HG02571 (cell line): ENCODE results near the gene EEF1B2.
"Not testable (repeated sequence)": the region's sequence is repeated elsewhere in the genome, so short reads cannot be mapped to it uniquely, and the experiment has no call there.

ENCODE experiments used
- ATAC-seq: cut with Tn5 transposase; IDR thresholded peaks from one replicate; pipeline ENCODE4 v1.9.1; 2021; ENCODE audit warnings: mild to moderate bottlenecking, moderate library complexity; ENCODE audit not compliant: unreplicated experiment

The EEF1B2 gene

DNA sequence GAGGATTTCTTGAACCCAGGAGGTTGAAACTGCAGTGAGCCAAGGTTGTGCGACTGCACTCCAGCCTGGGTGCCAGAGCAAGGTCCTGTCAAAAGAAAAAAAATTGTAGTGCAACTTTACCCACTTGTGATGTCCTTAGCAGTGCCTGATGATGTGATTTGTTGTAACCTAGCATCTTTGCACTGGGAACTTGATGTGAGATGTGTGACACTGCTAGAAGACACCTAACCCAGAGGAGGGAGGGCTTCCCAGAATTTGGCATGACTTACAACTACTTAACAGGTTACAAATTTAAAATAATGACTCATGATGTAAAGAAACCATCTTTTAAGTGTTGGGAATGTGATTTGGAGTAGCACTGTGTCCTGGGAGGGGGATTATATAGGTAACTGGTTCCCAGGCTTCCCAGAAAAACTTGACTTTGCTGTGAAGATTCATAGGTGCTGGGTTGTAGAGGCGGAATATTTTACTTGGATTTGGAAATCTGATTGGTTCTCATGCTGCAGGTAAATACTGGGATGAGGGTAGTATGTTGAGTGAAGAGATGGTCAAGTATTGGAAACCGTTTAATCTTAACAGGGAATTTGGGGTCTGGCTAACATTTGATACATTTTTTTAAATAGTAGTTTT is 3.7 kb downstream of the EEF1B2 start:
- no peak for ATAC-seq

DNA sequence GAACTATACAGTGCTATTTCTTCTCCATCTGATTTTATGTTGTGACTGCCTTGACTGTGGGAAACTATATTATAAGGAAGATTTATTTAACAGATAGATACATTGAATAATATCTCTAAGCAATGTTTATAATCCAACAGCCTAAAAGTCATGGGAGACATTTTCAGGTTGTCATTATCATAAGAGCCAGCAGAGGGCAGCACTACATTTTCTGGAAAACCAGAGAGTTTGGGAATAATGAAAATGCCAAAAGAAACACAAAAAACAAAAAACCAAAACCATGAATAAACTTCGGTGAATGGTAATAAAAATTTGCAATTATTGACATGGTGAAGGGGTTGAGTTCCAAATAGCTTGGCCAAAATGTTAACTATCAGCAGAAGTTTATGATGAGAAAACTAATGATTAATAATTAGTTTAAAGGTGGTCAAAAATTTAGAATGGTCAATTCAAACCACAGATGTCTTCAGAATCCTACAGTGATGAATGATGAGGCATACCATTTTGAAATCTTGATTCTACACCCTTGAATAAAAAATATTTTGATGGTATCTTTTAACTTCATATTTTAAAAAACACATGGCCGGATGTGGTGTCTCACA is 4.7 kb downstream of the EEF1B2 start:
- ATAC-seq, result no peak

DNA sequence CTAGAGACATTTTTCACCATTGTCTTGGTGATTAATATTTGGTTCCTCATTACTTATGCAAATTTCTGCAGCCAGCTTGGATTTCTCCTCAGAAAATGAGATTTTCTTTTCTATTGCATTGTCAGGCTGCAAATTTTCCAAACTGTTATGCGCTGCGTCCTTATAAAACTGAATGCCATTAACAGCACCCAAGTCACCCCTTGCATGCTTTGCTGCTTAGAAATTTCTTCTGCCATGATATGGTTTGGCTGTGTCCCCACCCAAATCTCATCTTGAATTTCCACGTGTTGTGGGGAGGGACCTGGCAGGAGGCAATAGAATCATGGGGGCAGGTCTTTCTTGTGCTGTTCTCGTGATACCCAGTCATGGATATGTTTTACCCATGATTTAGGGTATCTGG is 8.5 kb downstream of the EEF1B2 start:
- not testable (repeated sequence) for ATAC-seq

DNA sequence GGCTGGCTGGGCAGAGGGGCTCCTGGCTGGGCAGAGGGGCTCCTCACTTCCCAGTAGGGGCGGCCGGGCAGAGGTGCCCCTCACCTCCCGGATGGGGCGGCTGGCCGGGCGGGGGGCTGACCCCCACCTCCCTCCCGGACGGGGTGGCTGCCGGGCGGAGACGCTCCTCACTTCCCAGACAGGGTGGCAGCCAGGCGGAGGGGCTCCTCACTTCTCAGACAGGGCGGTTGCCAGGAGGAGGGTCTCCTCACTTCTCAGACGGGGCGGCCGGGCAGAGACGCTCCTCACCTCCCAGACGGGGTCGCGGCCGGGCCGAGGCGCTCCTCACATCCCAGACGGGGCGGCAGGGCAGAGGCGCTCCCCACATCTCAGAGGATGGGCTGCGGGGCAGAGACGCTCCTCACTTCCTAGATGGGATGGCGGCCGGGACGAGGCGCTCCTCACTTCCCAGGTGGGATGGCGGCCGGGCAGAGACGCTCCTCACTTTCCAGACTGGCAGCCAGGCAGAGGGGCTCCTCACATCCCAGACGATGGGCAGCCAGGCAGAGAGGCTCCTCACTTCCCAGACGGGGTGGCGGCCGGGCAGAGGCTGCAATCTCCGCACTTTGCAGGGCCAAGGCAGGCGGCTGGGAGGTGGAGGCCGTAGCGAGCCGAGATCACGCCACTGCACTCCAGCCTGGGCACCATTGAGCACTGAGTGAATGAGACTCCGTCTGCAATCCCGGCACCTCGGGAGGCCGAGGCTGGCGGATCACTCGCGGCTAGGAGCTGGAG is 12.1 kb downstream of the EEF1B2 start:
- not testable (repeated sequence) for ATAC-seq

DNA sequence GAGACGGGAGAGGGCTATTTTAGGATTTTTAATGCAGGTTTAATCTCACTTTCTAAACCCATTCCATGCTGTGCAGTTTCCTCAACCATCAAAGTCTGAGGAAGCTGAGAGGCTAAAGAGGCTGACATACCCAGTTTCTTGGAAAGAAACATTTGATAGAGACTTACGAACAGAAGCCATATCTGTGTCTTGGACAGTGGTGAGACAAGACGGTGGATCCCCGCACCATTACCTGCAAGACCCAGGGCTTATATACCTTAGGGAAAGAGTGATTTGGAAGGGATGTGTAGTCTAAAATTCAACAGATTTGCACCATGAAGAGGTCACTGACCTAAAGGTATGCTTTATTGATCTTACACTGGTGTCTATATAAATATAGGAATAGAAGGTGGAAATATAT is 13.5 kb downstream of the EEF1B2 start:
- no peak for ATAC-seq

DNA sequence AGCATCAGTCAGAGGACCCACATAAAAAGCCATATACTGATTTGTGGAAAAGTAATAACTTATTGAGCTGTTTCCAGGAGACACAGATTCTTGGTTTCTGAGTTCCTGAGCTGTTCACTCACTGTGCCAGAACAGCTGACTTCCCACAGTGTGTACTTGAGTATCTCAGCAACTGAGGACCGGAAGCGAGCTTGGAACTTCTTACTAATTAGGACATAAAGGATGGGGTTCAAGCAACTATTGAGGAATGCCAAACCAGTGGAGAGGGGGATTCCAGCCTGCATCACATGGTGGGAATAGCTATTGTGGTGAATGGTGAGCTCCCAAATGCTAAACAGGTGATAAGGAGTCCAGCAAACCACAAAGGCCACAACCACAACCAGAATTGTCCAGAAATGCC is 16.4 kb downstream of the EEF1B2 start:
- ATAC-seq, result no peak

DNA sequence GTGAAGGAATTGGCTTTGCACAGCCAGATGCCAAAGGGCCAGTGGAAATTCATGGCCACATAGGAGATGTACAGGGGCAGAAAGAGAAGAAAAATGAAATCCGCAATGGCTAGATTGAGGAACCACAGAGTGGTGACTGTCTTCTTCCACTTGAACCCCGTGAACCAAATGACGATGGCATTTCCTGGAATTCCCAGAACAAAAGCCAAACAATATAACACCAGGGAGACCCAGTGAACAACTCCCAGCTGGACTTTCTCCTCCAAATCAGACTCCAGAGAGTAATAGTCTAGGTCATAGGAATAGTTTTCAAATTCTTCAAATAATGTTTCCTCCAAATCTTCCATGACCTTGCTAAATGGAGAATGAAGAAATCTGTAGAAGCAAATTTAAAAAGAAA is 17.2 kb downstream of the EEF1B2 start:
- ATAC-seq, result no peak

DNA sequence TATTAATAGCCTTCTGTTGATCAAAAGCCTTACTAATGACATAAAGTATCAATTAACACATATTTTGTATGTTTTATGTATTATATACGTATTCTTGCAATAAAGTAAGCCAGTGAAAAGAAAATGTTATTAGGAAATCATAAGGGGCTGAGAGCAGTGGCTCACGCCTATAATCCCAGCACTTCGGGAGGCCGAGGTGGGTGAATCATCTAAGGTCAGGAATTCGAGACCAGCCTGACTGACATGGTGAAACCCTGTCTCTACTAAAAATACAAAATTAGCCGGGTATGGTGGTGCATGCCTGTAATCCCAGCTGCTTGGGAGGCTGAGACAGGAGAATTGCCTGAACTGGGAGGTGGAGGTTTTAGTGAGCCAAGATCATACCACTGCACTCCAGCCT is 21.8 kb downstream of the EEF1B2 start:
- ATAC-seq, result not testable (repeated sequence)

DNA sequence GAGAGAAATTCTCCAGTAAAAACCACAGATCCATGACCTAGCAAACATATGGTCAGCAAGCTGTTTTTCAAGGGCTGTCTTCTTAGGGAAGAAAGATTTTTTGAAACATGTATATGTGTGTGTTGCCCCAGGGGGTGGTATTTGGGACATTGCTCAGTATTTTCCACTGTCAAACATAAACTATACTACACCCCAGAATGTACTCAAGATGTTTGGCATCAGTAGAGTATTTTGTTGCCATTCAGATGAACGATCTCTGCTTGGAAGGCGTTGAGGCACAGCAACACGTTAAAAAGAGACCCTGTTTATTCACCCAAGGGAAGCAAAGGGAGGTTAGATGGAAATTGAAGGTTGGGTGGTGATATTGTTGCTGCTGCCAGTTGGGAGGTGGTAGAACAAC is 30.0 kb downstream of the EEF1B2 start:
- ATAC-seq, result no peak

DNA sequence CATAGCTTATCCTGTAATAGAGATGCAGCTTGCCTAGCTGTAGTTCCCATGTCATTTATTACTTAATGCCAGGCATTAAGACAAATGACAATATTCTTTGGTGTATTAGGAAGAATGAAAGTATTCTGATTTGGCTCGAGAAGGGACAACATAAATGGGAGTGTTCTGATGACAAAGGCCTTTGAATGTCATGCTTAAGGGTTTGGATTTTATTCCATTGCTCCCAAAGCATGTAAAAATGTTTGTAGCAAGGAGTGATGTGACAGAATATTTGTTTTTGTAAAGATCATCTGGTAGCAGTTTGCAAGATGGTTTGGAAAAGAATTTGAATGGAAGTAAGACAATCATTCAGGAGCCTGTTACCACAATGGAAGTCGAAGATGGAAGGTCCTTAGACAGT is 30.4 kb downstream of the EEF1B2 start:
- no peak for ATAC-seq

DNA sequence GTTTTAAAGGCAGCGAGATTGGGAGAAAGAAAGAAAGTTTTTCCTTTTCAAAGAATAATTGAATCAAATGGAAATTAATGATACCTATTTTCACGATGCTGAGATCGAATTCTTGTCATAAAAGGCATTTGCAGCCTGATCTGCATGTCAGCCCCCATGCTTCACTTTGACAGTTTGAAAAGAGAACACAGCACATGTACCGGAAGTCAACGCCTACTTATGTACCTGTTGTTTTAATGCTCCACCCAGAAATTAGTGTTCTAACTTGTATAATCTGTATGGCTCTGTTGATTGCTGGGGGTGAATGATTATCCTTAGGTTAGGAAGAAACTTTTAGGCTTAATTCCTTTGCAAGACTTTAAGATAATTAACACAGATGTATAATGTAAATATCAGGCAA is 31.0 kb downstream of the EEF1B2 start:
- ATAC-seq, result no peak

DNA sequence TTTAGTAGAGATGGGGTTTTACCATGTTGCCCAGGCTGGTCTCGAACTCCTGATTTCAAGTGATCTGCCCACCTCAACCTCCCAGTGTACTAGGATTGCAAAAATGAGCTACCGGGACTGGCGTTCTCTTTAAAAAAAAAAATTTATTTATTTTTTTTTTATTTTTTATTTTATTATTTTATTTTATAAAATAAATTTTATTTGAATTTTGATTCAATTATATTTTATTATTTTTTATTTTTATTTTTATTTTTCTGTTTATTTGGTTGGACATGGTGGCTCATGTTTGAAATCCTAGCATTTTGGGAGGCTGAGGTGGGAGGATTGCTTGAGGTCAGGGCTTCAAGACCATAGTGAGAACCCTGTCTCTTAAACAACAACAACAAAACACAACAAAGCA is 32.5 kb downstream of the EEF1B2 start:
- ATAC-seq, result no peak

DNA sequence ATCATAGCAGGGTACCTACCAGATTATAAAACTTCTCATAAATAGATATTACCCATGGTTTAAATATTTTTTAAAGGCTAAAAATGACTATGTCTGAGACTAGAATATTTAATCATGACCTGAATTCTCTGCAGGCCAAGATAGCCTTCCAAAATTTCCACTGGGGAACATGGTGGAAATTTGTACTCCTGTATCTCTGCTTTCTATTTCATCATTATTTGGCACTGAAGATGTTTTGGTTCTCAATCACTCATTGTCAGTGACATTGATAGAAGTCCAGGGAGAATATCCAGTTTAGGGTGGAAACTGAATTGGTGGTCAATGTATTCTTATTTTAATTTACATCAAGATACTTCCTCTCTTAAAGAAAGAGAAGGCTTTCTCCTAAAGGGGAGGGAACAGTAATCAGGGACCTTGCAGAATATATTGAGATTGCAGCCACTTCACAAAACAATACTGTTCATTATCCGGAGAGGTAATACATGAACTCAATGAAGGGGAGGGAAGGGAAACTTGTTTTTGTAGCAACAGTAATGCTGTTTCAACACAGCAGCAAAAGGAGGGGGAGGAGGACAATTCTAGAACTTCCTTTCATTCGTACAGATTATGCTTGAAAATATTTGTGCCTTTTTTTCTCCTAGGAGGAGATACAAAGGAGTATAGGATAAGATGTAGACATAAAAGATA is 34.1 kb downstream of the EEF1B2 start:
- no peak for ATAC-seq

DNA sequence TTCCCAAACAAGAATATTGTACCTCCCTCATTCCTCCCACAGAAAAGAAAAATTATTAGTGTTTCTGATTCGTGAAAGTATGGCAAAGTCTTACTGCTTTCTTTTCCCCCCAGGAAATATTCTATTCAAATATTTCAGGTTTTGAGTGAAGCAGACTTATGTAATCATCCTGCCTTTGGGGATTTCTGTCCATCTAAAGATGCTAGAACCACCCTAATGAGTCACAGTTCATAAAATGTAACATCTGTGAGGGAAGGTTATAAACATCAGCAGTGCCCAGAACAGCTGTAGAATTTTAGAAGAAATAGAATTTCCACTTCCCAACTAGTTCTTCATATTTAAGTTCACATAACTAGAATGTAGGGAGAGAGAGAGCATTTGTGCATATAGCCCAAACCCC is 39.0 kb downstream of the EEF1B2 start:
- no peak for ATAC-seq

DNA sequence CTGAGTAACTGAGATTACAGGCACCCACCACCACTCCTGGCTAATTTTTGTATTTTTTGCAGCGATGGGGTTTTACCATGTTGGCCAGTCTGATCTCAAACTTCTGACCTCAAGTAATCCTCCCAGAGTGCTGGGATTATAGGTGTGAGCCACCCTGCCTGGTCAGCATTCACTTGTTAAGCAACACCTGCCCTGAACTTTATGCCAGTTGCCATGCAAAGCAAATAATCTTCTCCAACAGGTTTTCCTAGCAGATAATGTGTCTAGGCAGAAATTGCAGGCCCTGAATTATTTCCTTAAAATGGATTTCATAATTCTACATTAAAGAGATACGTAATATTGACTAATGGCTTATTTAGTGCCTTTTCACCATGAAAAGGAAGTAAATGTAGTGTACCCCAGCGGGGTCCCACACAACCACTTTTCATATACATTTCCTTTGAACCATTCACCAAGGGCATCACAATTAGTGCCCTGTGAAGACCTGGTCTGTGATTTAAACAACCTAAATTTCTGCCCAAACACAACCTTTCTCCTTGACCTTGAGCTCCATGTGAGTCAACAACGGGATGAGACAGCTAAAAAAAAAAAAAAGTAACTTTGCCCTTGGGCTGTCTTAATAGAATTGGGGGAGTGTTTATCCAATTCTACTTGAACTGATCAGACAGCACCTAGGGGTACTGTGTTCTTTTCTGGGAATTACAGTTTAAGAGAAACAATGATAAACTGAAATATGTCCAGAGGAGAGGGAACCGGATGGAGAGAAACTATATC is 41.6 kb downstream of the EEF1B2 start:
- no peak for ATAC-seq

DNA sequence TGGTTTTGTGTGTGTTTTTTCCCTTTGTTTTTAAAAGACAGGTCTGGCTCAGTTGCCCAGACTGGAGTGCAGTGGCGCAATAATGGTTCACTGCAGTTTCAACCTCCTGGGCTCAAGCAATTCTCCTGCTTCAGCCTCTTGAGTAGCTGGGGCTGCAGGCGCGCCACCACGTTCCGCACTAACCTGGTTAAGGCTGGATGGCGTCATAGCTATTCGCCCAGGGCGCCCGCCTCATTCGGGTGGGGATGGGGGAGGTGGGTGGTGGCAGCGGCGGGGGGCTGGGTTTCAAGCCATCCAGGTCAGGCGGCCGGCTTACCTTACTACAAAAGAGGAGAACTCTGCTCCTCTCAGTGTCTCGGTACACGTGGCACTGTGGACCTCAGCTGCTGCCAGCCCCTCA is 42.8 kb downstream of the EEF1B2 start:
- ATAC-seq, result no peak

DNA sequence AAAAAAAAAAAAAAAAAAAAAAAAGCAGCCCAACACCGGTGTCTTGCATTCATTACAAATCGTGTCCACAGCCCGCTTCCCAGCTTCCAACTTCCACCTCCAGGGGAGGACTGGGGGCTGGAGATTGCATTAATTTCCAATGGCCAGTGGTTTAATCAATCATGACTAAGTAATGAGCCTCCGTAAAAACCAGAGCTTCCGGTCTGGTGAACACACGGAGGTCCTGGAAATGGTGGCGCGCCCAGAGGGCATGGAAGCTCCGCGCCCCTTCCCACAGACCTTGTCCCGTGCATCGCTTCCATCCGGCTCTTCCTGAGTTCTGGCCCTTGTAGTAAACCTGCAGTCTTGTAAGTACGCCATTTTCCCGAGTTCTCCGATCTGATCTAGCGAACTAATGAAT is 43.6 kb downstream of the EEF1B2 start:
- no peak for ATAC-seq

DNA sequence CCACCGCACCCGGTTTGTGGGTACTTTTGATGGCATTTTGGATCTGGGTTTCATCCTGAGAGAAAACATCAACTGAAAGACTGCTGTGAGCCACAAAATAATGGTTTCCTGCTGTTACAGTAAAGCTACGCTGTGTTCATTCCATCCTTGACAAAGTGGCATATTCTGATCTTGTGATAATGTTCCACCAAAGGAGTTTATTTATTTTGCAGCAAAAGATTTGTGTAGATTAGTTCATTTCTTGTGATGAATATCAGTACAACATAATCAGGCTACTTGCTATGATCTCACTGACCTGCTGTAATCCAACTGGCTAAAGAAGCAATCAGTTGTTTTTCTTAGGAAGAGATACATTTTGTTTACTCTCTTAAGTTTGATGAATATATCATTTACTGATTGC is 45.0 kb downstream of the EEF1B2 start:
- ATAC-seq, result no peak

DNA sequence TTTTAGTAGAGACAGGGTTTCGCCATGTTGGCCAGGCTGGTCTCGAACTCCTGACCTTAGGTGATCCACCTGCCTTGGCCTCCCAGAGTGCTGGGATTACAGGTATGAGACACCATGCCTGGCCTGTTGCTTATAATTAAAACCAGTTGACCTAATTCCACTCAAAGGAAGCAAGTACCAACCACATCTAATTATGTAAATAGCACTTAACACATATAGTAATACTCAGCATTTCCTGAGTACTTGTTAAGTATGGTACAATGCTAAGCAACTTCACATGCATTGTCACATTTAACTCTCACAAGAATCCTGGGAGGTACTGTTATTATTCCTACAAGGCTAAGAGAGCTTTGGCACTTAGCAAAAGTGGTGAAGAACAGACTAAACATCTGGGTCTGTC is 47.6 kb downstream of the EEF1B2 start:
- ATAC-seq, result not testable (repeated sequence)

DNA sequence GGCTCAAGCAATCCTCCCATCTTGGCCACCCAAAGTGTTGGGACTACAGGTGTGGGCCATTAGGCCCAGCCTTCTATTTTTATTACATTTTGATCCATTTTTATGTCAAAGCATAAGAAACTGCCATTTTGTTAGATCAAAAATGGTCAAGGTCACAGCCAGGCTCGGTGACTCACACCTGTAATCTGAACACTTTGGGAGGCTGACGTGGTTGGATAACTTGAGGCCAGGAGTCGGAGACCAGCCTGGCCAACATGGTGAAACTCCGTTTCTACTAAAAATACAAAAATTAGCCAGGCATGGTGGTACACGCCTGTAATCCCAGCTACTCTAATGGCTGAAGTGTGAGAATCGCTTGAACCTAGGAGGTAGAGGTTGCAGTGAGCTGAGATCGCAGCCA is 49.2 kb downstream of the EEF1B2 start:
- no peak for ATAC-seq

DNA sequence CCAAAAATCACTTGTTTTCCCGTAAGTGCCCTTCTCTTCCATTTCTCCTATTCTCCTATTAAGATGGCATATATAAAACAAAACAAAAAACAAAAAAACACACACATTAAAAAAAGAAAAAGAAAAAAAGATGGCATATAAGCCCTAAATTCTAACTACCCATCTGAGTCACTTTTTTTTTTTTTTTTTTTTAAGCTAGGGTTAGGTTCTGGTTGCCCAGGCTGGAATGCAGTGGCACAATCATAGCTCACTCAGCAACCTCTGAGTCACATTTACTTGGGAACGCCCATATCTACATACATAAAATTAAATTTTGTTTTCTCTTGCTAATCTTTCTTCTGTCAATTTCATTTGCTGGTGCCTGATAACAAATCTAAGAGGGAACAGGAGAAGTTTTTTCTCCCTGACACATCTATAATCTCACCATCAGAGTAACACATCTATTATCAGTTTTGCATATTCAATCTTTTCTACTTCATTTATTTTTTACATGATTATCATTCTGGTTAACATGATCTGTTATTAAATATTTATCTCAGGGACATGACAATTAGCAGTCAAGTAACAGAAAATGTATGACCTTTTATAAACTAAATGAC is 52.1 kb downstream of the EEF1B2 start:
- no peak for ATAC-seq
